ENCODE measurements around the gene NAB2.
"Not testable (repeated sequence)": the region's sequence is repeated elsewhere in the genome, so short reads cannot be mapped to it uniquely, and the experiment has no call there.

Gene NAB2

GRCh38 chr12:57111031-57111734 is 22.3 kb downstream of the NAB2 start, which contains the start of gene STAT6:
Gene STAT6, minus strand, starts transcription at chr12:57111362. Its CDS starts 3,084 bp downstream, at chr12:57108278.
- peak; percentile 69 to 74 for DNase-seq (ENCODE audit: low read depth in 2 of 2)

- DNase-seq (ENCODE audit: low read depth in 2 of 2), result no peak
These were observed 23.8 kb downstream of the NAB2 start for GRCh38 chr12:57112492-57113294.

DNA sequence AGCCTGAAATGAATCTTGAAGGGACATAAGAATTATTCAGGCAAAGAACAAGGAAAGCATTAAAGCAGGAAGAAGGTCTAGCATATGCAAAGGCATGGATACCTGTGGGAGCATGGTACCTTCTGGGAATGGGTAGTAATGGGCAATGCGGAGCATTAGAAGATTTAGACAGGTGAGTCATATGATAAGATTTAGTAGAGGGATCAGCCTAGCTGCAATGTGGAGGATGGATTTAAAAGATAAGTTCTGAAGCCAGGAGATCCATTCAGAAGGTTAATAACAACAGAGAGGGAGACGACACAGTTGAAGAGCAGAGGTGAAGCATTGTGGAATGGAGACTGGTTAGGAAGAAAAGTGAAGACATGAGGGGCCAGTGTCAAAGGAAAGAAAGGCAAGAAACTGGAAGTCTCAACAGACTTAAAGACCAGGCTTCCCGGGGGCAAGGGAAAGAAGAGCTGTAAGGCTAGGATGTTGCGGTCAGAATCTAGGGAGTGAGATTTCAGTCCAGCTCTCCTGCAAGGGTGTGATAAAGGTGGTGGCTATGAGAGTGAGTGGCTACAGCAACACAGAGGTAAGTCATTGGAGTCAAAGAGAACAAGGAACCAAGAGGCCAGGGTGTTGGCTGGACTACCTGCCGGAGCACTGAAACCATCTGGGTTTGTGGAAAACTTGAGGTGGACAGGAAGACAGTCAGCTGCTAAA is 27.8 kb downstream of the NAB2 start:
- no peak for DNase-seq (ENCODE audit: low read depth in 2 of 2)

- no peak for DNase-seq (ENCODE audit: low read depth in 2 of 2)
These were observed 29.9 kb downstream of the NAB2 start for GRCh38 chr12:57118711-57119271.

- no peak for DNase-seq (ENCODE audit: low read depth in 2 of 2)
These were observed 30.6 kb downstream of the NAB2 start for GRCh38 chr12:57119294-57120085.

DNA sequence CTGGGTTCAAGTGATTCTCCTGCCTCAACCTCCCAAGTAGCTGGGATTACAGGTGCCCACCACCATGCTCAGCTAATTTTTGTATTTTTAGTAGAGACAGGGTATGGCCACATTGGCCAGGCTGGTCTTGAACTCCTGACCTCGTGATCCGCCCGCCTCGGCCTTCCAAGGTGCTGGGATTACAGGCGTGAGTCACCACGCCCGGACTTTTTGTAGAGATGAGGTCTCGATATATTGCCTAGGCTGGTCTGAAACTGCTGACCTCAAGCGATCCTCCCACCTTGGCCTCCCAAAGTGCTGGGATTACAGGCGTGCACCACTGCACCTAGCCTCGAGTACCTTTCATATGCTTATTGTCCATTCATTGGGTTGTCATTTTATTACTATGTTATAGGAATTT is 31.8 kb downstream of the NAB2 start:
- DNase-seq (ENCODE audit: low read depth in 2 of 2), result not testable (repeated sequence)

DNA sequence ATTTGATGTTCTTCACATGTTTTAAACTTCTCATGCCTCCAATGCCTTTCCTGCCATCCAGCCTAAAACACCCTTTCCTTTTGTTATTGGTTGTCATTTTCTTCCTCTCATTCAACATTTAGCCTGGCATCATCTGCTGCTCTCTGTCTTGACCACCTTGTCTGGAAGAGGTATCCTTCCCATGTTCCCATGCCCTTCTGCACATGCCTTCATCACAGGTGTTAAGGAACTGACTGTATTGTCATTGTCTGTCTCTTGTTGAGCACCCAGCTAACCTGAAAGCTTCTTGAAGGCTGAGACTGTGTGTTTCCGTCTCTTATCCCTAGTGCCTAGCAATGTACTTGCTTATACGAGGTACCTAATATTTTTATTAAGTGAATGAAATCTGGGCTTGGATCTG is 34.9 kb downstream of the NAB2 start:
- DNase-seq (ENCODE audit: low read depth in 2 of 2), result no peak

DNA sequence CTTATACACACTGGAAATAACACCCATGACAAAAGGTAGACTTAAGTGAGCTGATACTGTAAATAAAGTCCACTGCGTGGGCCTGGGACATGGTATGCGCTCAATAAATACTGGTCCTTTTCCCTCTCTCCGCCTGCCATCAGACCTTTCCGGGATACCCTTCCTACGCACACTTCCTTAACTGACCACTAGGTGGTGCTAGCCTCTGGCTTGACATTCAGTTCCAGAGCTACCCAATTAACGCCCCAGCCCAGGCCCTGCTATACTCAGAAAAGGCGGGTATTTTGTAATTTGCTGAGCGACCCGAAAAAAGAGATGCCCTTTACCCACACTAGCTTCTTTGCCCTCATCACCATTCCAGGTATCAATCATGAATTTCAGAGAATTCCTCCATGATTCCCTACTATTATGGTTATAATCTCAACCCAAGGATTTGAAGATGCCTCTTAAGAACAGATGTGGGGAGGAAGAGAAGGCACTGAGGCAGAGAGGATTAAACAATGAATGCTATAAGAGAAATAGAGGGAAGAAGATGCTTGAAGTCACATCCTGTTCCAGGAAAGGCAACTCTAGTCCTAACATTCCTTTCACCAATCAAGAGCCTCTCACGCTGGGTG is 35.5 kb downstream of the NAB2 start:
- DNase-seq (ENCODE audit: low read depth in 2 of 2), result peak; percentile 46 to 53

- no peak for DNase-seq (ENCODE audit: low read depth in 2 of 2)
These were observed 37.1 kb downstream of the NAB2 start for GRCh38 chr12:57126061-57126460.

GRCh38 chr12:57126561-57126960 is 37.6 kb downstream of the NAB2 start:
- DNase-seq (ENCODE audit: low read depth in 2 of 2), result no peak

DNA sequence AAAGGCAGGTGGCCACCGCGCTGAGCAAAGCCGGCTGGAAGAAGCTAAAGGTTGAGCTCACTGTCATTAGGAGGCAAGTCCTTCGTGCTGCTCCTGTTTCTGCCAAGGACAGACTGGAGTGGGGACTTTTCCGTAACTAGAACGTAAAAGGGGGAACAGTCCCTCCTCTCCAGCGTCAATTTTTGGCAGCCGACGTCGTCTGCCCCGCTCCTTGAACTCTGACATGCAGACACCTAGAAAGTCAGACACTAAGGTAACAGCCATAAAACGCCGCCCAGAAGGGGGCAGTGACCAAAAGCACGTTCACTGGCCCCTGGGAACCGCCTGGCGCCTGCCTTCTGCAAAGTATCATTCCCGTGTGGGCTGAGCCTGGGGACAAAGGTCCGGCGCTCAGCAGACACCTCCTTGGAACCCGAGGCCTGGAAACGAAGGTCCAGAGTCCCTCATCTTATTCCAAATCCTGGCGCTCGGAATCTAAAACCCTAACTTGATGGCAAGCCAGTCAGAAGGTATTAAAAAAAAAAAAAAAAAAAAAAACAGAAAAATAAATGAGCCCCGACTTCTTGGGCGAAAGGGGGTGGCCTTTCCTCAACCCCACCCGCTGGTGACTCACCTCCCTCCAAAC is 38.3 kb downstream of the NAB2 start:
- peak in 1 of 2 donors; percentile 48 for DNase-seq (ENCODE audit: low read depth in 2 of 2)

DNA sequence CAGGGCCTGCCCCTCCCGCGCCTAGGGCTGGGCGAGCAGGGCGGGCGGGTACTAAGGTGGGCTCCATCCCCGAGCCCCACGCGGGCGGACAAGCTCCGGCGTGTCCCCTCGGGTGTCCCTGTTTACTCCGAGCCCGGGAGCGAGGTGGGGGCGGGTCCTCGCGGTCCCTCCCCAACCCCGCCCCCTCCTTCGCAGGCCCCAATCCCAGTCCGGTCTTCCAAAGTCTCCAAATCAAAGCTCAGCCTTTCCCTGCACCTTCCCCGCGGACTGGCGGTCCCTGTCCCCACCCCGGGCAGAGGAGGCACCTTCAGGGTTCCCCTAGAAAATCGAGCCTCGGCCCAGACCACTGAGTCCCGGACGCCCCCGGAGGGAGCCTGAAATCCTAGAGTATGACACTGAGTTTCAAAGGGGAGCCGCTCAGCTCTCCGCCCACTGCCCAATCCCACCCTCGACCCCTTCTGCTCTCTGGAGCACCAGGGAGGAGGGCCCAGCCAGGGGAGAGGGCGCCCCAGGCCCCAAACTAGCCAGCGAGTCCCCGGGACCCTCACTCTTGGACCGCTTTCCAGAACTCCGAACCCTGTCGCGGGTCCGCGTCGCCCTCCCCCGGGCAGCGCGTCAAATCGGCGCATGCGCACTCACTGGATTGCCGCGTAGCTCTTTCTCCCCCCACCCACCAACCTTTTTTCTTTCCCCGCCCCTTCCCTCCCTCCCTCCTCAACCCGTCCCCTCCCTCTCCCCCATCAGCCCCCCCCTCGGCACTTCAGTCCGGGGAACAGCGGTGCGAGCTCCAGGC is 39.0 kb downstream of the NAB2 start, which contains the start of gene LRP1:
LRP1 (plus strand) TSS at position 758 of the 793 bp plus-strand sequence. CDS start 482 bp downstream, outside the sequence.
- DNase-seq (ENCODE audit: low read depth in 2 of 2), result peak; percentile 49 to 51

DNA sequence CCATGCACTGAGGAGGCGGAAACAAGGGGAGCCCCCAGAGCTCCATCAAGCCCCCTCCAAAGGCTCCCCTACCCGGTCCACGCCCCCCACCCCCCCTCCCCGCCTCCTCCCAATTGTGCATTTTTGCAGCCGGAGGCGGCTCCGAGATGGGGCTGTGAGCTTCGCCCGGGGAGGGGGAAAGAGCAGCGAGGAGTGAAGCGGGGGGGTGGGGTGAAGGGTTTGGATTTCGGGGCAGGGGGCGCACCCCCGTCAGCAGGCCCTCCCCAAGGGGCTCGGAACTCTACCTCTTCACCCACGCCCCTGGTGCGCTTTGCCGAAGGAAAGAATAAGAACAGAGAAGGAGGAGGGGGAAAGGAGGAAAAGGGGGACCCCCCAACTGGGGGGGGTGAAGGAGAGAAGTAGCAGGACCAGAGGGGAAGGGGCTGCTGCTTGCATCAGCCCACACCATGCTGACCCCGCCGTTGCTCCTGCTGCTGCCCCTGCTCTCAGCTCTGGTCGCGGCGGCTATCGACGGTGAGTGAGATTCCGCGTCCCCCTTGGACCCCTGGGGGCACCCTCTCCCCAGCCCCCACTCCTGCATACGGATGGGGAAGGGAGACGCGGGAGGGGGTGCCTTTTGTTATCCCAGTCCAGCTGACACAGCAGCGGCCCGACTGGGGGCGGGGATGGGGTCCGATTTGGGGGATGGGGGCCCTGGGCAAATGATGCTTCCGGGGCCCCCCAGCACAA is 39.8 kb downstream of the NAB2 start:
- DNase-seq (ENCODE audit: low read depth in 2 of 2), result no peak

DNA sequence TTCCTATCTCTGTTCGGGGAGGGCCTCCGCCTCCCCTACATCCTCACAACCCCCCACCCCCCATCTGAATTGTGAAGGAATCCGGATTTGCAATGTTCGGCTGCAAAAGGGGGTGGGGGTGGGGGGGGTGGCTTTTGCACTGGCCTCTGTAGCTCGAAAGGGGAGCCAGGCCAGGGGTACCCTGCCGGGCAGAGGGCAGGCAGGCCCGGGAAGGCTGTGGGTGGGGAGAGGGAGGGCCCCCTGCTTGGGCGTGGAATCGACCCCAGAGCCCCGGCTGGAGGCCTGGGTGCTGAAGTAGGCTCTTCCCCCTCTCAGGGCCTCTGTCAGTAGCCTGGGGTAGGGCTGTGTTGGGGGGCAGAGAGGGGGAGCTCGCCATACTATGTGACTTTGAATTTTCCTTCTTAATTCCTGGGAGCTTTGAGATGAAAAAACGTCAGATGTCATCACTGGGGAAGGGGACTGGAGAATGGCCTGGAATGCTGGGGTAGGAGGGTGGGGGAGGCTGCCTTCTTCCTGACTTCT is 40.5 kb downstream of the NAB2 start:
- no peak for DNase-seq (ENCODE audit: low read depth in 2 of 2)

DNA sequence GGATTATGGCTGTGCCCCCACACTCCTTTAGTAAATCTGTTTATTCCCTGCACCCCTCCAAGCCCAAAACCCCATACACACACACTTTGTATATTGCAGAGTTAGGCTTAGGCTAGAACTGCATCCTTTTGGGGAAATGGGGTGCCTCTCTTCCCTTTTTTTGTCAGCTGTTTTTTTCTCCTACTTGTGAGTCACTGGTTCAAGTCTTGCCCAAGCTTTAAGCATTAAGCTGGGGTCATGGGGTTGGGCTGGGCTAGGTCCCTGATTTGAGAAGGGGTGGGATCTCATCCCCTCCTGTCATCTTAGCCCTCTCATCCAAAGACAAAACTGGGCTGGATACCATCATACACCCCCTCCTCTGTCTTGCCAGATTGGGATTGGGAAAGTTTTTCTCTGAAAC is 41.0 kb downstream of the NAB2 start:
- no peak for DNase-seq (ENCODE audit: low read depth in 2 of 2)

GRCh38 chr12:57130941-57131340 is 42.0 kb downstream of the NAB2 start:
- no peak for DNase-seq (ENCODE audit: low read depth in 2 of 2)

DNA sequence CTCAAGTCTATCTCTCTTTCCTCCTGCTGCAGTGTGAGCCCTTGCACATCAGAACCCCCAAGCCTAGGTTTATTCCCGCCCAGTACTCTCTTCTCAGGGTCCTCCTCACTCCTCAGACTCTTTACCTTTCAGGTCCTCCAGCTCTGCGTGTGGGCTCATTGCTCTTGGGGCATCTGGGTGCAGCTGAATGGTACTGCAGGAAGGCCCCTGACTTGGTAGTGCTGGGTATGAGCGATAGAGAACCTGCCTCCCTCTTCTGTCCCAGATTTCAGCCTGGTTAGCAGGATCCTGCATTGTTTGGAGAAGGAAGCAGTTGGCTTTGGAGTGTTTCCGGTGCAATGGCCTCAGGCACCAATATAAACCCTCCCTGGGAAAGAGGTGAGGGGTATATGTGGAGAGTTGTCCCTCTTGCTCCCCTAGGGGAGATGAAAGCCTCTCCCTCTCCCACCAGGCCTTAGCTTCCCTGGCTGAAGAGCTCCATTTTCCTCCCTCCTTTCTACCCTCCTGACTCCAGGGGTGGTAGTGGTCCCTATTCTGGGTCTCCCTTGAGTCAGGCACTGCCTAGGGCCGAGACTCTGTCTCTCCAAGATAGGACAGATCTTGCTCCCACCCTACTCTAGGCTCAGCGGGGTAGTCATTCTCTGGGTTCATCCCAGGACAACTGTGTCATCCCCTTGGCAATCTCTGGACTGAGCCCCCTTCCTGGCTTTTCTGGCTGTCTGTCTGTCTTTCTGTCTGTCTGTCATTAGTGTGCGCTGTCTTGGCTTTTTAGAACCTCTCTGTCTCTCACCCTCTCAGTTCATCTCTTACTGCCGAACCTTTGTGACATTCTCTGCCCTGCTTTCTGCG is 43.2 kb downstream of the NAB2 start:
- DNase-seq (ENCODE audit: low read depth in 2 of 2), result no peak

Data from stimulated activated CD8-positive, alpha-beta memory T cell treated with anti-CD3 and anti-CD28 coated beads, Interleukin-15, amount 100 ng/mL, for 48 hours (primary cell).